Stimulated activated CD4-positive, alpha-beta T cell treated with anti-CD3 and anti-CD28 coated beads, Interleukin-2, amount 100 ng/mL, for 4 hours (primary cell): ENCODE data around the gene SPINT1.
"Not testable (repeated sequence)": the region's sequence is repeated elsewhere in the genome, so short reads cannot be mapped to it uniquely, and the experiment has no call there.

Experiments
- DNase-seq: peaks from one replicate; pipeline ENCODE4 v3.0.0-alpha.2; 2020; ENCODE audit warnings: low read depth

SPINT1 gene

DNA sequence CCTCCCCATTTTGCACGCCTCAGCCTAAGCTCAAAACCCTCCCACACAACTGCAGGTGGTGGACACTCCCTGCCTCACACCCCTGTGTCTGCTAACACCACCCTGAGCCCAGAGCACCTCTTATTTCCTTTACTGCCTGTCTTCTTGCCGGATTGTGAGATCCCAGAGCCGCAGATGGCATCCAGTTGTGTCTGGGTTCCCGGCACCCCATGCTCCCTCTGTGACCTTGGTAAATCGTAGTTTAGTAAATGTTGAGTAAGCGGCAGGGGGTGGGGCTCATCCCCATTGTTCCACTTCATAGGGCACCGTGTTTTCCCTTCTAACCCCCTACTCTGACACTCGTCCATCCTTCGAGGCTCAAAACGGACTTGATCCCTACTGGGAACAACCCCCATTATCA, 14.9 kb downstream of the SPINT1 start:
- no peak for DNase-seq

DNA sequence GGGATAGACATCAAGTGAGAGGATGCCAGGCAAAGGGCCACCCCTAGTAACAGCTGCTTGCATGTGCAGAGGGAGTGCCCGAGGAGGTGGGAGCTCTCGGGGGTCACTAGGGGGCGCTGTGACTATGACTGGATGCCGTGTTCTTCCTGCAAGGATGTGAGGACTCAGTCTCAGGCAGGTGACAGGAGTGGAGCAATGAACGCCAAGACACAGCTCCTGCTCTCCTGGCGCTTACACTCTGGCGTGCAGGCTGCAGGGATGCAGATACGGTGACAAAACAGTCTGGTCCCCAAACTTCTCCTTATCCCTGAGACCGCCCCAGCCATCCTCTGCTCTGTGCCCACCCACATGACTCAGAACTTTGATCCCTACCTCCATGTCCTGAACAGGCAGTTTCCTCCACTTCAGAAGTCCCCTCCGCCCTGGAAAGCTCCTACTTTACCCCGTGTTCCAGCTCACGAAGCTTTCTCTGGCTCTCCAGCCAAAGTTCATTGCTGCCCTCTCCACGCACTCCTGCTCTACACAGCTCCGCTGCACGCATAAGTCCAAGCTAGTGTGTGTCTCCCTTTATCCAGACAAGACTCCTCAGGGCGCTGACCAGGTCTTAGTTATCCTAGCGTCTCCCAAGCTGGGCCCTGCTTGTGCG, 15.5 kb downstream of the SPINT1 start:
- peak; percentile 75 for DNase-seq

DNA sequence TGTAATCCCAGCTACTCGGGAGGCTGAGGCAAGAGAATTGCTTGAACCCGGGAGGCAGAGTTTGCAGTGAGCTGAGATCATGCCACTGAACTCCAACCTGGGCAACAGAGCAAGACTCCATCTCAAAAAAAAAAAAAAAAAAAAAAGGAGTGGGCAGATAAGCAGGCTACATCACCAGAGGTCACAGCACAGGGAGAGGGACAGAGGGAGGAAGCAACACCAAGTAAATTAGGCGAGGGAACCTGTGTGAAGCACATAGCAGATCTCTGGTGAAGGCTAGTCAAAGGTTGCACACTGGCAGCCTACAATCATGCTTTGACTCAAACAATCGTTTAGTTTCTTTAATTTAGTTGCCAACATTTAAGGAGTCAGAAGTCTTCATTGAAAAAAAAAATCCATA, 17.3 kb downstream of the SPINT1 start:
- not testable (repeated sequence) for DNase-seq

DNA sequence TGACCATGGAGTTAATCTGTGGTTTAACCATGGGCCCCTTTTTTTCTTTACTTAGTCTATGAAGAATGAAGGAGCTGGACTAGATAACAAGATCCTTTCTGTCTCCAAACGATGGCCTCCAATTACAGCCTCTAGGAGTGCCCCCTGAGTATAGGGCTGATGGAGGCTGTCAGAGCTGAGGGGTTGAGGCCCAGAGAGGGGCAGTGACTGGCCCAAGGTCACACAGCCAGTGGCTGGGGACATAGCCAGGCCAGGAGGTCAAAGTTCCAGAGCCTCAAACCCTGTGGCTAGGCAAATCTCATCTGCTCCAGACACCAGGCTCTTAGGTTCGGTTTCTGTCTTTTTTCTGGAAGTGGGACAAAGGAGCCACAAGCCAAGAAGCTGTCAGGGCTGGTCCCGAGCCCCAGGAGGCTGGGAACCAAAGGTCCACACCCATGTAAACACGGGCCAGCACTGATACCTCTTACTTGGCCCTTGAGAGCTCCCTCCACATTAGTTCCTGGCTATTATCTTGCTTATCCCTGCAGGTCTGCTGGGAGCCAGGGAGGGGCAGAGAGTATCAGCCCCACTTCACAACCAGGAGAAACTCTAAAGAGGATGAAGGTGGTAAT, 19.9 kb downstream of the SPINT1 start:
- no peak for DNase-seq

DNA sequence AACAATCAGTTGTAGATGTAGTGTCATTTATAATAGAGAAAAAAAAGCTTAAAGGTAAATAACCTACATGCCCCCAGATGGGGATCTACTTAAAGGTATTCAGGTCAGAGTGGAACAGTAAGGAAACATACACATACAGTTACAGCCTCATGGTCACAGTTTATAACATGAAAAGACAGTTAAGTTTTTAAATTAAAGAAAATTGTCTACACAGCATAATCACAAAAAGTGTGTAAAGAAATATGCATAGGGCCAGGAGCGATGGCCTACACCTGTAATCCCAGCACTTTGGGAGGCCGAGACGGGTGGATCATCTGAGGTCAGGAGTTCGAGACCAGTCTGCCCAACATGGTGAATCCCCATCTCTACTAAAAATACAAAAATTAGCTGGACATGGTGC, 23.4 kb downstream of the SPINT1 start:
- DNase-seq, result no peak

DNA sequence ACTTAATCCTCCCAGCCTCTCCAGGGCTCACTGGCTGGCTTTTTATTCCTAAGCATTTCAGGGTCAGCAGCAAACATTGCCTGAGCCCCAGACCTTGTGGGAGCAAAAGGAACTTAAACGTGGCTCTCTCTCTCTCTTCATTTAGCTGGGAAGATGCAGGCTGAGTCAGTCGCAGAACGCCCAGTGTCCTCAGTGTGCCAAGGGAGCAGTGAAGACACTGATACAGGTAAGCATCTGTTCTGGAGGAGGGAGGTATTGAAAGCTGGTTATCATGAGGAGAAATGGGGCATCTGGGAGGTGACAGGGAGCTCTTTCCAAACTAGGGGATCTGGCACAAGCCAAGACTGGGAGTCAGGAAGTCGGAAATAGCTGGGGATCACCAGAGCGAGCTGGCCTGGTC, 25.8 kb downstream of the SPINT1 start:
- no peak for DNase-seq

DNA sequence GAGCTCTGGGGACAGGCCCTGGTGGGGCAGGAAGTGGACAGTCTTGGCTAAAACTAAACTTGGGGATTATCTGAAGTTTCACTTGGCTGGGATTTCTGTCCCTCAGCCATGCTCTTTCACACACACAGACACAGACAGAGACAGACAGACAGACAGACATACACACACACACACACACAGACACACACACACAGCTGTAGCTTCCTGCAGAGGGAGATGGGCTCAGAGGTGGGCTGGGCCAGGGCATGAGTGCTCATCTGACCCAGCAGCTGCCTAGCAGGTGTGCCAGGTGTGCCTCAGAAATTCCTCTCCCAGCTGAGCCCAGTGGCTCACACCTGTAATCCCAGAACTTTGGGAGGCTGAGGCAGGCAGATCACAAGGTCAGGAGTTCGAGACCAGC, 26.9 kb downstream of the SPINT1 start:
- DNase-seq, result no peak

DNA sequence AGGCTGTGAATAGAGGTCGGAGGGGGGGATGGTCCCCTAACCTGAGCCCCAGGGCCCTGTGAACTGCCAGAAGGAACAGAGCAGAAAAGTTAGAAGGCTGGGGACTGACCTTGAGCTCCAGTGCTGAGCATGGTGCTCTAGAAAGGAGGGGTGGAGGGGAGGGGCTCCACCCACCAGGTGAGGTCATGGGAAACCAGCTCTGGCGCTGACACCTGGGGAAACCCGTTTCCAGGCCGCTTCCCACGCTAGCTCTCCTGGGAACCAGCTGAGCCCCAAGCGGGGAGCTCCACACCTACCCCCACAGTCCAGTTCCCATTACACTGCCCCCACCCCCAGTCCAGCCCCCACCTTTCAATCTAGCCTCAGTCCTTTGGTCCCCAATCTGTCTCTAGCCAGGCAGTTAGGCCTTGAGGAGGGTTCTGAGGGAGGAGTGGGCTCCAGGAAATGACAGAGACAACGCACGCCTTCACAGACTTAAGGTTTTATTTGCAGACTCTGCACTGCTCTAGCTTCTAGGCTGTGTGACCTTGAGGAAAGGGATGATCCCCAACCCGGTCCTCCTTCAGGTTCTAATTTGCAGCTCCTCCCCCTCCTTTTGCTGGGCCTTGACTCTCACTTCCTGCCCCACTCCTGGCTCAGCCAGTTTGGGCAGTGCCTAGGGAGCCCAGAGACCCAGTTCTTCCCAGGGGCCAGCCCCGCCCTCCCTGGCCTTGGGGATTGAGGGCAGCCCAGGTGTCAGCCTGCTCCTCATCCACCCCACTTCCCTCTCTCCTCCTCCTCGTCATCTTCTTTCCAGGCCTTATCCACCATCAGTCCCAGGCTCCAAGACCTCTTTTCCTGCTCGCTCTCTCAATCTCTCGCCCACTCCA, 28.1 kb downstream of the SPINT1 start:
- peak; percentile 39 for DNase-seq

DNA sequence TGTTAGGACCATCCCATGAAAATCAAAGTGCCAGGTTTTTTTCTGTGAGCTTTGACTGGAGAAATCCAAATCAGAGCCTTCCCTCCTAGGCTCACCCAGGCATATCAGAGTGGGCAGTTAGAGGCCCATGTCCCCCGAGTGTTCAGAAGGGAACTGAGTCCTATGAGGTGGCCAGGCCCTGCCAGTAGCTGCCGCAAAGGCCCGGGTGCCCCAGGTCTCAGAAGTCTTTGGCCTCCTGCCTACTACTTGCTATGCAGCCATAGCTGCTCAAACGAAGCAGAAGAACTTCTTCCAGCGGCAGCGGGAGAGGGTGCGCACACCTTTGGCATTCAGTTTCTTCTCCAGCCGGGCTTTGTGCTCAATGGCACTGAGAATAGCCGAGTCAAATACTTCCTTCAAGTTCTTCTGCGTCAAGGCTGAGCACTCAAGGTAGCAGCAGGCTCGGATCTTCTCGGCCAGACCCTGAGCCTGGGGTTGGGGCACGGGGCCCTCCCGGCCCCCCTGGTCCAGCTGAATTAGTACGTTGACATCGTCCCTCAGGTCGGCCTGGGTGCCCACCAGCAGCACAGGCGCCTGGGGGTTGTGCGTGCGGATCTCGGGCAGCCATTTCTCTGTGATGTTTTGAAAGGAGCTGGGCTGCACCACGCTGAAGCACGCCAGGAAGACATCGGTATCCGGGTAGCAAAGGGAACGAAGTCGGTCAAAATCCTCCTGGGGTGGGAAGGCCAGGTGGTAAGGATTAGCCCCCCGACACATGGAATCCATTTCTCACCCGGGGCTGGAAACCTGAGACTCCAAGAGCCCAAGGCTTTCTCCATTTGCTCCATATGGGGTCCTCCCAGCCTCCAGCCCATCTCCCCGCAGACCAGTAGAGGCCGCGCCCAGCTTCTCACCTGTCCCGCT, 29.2 kb downstream of the SPINT1 start:
- no peak for DNase-seq

DNA sequence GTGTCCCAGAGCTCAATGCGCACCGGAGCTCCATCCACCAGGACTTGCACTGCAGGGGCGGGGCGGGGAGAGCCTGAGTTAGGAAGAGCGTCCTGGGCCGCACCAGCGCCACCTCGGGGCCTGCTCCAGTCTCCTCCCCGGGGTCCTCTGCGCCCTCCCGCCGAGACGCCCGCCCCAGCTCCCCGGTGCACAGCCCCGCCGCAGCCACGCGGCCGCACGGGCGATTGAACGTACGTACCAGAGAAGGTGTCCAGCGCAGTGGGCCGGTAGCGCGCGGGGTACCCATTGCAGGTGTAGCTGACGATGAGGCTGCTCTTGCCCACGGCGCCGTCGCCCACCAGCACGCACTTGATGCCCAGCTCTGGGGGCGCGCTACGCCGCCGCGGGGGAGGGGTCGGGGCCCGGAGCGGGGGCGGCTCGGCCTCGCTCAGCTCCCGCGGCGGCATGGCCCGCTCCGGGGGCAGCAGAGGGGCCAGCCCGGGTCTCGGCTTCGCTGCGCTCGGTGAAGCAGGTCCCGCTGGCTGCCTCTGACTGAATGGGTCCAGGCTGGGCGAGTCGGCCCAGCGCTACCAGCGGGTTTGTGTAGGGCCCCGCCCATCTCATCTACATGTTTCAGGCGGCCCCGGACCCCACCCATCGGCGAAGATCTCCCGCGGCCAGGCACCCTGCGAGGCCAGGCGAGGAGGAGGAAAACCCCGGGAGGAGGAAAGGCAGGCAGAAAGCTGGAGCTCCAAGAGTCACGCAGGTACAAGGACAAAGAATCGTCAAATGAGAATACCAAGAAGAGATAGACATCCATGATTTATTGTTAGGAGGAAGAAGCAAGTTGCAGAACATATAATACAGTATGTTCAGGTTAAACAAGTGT, 30.1 kb downstream of the SPINT1 start, which contains the start of gene RHOV:
Gene RHOV, minus strand, starts transcription at position 541 of the 868 bp plus-strand sequence. Its CDS starts 95 bp downstream, at position 446.
- peak; percentile 35 for DNase-seq

DNA sequence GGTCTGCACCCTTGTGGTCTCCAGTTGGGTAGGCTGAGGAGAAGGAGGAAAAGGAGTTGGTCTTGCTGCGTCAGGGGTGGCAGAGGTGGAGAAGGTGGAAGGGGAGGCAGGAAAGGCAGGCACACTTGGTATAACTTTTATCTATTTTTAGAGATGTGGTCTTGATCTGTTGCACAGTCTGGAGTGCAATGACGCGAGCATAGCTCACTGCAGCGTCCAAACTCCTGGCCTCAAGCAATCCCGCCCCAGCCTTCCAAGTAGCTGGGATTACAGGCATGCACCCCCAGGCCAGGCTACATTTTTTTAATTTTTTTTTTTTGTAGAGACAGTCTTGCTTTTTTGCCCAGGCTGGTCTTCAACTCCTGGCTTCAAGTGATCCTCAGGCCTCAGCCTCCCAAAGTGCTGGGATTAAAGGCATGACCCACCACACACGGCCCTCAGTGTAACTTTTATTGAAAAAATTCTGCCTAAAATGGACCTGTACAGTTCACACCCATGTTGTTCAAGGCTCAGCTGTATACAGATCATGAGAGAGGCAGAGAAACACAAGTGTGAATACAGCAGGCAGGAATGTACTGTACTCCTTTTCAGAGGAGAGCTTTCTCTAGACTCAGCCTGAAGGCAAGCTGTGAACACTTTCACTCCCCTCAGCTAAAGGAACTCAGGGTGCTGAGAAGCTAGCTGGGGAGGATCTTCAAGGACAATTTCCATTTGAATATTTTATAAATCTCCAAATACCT, 32.3 kb downstream of the SPINT1 start:
- no peak for DNase-seq

DNA sequence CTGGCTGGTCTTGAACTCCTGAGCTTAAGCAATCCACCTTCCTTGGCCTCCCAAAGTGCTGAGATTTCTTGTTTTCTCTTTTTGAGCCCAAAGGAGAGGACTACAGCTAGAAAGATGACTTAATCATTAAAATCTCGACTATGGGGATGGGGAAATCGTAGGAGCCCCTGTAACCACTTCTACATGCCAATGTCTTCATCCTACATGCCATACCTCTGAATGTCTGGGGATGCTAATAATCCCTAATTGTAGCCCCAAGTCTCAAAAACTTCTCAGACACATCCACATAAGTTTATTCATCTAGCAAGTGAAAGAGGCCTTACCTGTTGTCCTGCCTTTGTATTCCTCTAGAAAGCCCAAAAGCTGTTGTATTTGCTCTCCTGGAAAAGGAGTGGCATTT, 33.8 kb downstream of the SPINT1 start:
- DNase-seq, result no peak

DNA sequence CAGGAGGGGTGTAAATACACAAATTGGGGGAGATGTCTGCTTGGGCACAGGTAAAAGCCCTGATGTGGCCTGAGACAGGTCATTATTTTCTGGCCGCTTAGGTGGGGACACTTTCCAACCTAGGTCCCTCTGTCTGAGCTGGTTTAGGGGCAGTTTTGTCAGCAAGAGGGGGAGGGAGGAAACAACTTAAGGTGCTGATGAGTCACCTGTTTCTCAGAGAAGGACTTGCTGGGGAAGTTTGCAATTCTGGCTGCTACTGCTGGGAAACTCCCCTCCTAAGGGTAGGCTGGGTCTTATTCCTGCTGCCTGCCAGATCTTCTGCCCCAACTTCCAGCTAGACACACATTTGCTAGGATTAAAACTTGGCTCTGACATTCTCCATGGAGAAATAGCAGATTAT, 34.9 kb downstream of the SPINT1 start:
- DNase-seq, result no peak

DNA sequence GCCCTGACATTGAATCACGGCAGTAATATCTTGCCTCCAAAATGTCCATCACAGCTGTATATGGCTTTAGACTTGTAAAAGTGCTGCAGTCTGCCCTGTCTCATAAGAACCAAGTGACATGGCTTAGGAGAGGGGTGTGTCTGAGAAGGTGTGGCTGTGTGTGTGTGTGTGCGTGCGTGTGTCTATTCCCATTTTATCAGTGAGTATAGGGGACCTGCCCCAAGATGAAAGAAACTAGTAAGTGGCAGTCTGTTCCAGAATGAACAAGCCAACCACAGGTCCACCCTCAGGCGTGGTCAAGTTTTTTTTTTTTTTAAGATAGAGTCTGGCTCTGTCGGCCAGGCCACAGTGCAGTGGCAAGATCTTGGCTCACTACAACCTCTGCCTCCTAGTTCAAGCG, 35.8 kb downstream of the SPINT1 start:
- DNase-seq, result no peak

DNA sequence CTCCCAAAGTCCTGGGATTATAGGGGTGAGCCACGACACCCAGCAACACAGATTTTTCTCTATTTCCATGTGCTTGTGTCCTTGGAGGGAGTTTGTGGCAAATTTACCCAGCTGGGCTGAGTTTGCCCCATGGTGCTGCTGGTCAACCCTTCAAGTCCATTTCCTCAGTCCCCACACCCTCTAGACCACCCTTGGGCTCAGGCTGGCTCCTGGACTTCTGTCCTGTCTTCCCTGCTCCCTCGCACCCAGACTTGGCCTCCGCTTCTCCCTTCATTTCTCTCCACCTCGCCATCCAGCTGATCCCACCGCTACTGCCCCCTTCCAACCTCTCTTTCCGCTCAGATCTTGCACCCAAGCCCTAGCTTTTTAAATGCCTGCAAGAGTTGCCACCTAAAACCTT, 37.5 kb downstream of the SPINT1 start:
- DNase-seq, result no peak

DNA sequence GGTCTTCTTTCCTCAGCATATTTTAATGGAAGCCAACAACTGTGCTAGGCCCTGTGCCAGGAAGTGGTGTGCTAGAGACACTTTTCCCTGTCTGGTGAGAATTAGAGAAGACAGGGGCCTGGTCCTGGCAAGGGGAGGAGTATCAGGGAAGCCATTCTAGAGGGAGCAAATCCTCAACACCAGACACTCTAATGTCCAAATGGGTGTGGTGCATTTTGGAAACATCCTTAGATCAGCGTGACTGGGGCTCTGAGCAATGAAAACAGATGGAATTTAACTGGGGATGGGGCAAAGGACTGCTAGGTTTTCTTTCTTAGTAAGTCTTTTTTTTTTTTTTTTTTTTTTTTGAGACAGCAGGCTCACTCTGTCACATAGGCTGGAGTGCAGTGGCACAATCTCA, 42.7 kb downstream of the SPINT1 start:
- no peak for DNase-seq

DNA sequence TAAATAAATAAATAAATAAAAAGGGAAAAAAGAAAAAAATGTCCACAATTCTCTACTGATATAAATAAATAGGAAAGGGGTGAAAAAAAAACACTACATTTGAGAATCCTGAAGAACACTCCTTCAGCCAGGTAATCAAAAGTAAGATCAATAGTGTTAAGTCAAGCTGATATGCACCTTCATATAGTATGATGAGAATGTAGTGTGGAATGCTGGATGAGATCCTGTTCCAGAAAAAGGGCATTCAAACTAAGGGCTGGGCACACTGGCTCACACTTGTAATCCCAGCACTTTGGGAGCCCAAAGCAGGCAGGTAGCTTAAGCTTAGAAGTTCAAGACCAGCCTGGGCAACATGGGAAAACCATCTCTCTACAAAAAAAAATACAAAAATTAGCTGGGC, 45.3 kb downstream of the SPINT1 start:
- no peak for DNase-seq

DNA sequence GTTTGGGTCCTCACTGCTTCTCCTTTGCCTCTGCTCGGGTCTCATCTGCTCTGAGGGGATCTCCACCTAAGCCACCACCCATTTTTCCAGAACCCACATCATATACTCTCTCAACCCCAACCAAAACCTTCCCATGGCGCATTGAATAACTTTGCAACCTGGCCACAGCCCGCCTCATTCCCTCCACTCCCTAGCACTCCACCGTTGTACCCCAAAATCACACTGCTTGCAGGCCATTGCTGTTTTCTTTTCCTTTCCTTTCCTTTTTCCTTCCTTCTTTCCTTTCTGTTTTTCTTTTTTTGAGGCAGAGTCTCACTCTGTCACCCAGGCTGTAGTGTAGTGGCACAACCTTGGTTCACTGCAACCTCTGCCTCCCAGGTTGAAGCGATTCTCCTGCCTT, 47.3 kb downstream of the SPINT1 start:
- no peak for DNase-seq

DNA sequence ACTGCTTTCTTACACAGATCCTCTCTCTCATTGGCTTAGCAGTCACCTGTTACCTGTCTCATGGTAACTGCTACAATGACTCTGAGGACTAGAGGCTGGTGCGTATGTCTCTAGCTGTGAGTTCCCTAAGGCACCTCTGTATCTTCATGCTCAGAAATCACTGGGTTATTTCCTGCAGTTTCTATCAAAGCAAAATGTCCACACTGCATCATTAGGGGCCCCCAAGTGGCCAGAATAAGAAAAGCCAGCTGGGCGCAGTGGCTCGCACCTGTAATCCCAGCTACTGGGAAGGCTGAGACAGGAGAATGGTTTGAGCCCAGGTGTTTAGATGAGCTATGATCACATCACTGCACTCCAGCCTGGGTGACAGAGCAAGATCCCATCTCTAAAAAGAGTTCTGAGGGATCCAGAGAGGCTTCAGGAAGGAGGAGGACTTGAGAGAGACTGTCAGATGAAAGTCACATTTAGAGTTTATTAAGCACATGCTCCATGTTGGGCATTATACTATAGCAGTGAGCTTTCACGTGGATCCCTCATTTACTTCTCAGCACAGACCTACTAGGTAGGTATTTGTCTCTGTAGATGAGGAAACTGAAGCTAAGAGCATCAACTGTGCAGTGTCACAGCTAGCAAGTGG, 48.1 kb downstream of the SPINT1 start:
- DNase-seq, result no peak

DNA sequence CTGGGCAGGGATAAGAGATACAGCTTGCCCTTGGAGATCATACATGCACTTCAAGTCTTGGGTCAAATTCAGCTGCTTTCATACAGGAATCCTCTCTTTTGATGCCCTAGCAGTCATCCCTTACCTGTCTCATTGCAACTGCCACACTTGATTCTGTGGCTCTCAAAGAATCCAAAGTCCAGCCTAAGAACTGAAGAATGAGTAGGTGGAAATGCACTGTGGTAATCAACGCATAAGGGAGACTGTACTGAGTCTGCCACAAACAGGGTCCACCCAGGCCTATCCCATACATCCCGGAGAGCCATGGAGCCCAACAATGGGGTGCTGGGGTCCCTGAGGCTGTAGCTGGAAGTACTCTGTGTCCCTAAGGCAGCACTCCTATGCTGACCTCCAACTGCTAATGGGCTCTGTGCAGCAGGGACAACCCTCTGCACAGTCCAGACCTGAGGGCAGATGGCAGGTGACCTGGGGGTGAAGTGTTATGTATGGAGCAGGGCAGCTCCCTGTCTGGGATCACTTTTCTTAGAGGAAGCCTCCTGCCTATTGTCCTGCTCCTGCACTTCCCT, 48.7 kb downstream of the SPINT1 start:
- no peak for DNase-seq
